ENCODE measurements around the gene NRSN1. TPM values are rescaled to one million over a fixed set of nuclear protein-coding genes. Genes with fewer than 3 reads are reported as not detected.

The NRSN1 gene
- total and polyA plus RNA-seq, 9 of the 15 experiments (the other 6 are each of a cell fraction or from before 2014, with no cell fraction given): not detected

GRCh38 chr6:24079076-24079475 lies 46.9 kb upstream of the NRSN1 start (continued):
- TF ChIP-seq REST (IDR thresholded peaks at IDR 0.05; ENCODE audit: borderline replicate concordance) (no peak), REST (CRISPR knock-in tag; IDR thresholded peaks at IDR 0.05; ENCODE audit: low read depth) (no peak)

- Histone ChIP-seq H3K9ac (ENCODE audit: insufficient read depth in 1 of 2, low read depth in 2 of 2, low read length in 2 of 2) (no peak overlapping the region), H3K9me3 (replicated peaks; ENCODE audit: control insufficient read depth, insufficient read depth, low read depth, low read length) (peaks cover 3% of the 10 kb centered on the region; the same call in 1 of the 2 replicates), H3K27ac (ENCODE audit: extremely low read depth, low read depth, low read length) (no peak overlapping the region), H3K4me1 (replicated peaks in 1 of 2; ENCODE audit: control insufficient read depth in 2 of 2, insufficient read depth in 2 of 2, low read length in 2 of 2) (no peaks in the 10 kb centered on the region), H2AFZ (ENCODE audit: low read depth, low read length) (no peak overlapping the region), H3K27me3 (ENCODE audit: control insufficient read depth in 2 of 2, insufficient read depth in 2 of 2, low read length in 2 of 2) (no peaks in the 10 kb centered on the region), H3K4me2 (ENCODE audit: insufficient read depth, low read length) (no peak overlapping the region), H3K36me3 (ENCODE audit: control insufficient read depth, insufficient read depth, low read length) (no peaks in the 10 kb centered on the region), H3K79me2 (ENCODE audit: control insufficient read depth, insufficient read depth, low read length) (no peaks in the 10 kb centered on the region), H3K9me1 (ENCODE audit: control insufficient read depth, insufficient read depth, low read length) (no peaks in the 10 kb centered on the region), H3K4me3 (no peak overlapping the region), H4K20me1 (replicated peaks; ENCODE audit: control insufficient read depth, insufficient read depth, low read length) (no peaks in the 10 kb centered on the region)
- no peak for ATAC-seq
- ChIA-PET CTCF (ENCODE audit: low intra/inter-chr PET ratio) (no interaction called here), POLR2A (no interaction called here)
- TF ChIP-seq ZFX (CRISPR knock-in tag; IDR thresholded peaks at IDR 0.05) (no peak), ETS2 (tag; IDR thresholded peaks at IDR 0.05; ENCODE audit: borderline replicate concordance, poor library complexity, severe bottlenecking) (no peak), UBTF (IDR thresholded peaks at IDR 0.05; ENCODE audit: borderline replicate concordance in 1 of 2, low read depth in 2 of 2, low read length in 2 of 2) (no peak), CTCFL (IDR thresholded peaks at IDR 0.05; ENCODE audit: borderline replicate concordance, insufficient read depth, low read depth, low read length, poor library complexity, severe bottlenecking) (no peak), ZNF140 (CRISPR knock-in tag; IDR thresholded peaks at IDR 0.05) (no peak)
- WGBS (ENCODE audit: insufficient coverage, low coverage, missing lambda C conversion rate): 0% methylated on average over 1 of the region's 1 CpG
- no peak for DNase-seq (ENCODE audit: extremely low read depth in 1 of 4, low spot score in 3 of 4)
- no TSS peak for BruUV-seq (replicated peaks)
- in situ Hi-C loops (cut with MboI): no loop called here
- no peak for FAIRE-seq
- intact Hi-C loops (cut with micrococcal nuclease): no loop called here
Observed at GRCh38 chr6:24080711-24081110, 45.3 kb upstream of the NRSN1 start.

Data from K562 (cell line).